Measurements from ENCODE around the gene KATNA1. TPM values are rescaled to one million over a fixed set of nuclear protein-coding genes. Genes with fewer than 3 reads are reported as not detected.
A peak's percentile ranks its signal among the peaks of the same experiment; 100 is the strongest.

The KATNA1 gene
- total RNA-seq, 1 experiment from 2014 or later, result 21.3 TPM

- in situ Hi-C loops (cut with HindIII; ENCODE audit: low pct_unique_long_range_greater_than_20kb, low sequenced_read_pairs), result no loop called here
- peak; percentile 14 for DNase-seq (ENCODE audit: low read depth)
Measured at GRCh38 chr6:149560736-149561135, 87.8 kb downstream of the KATNA1 start.

GRCh38 chr6:149559389-149559788 is 89.1 kb downstream of the KATNA1 start:
- DNase-seq (ENCODE audit: low read depth), result no peak
- in situ Hi-C loops (cut with HindIII; ENCODE audit: low pct_unique_long_range_greater_than_20kb, low sequenced_read_pairs), result no loop called here

GRCh38 chr6:149558029-149558428 is 90.5 kb downstream of the KATNA1 start:
- in situ Hi-C loops (cut with HindIII; ENCODE audit: low pct_unique_long_range_greater_than_20kb, low sequenced_read_pairs), result no loop called here
- DNase-seq (ENCODE audit: low read depth), result no peak

GRCh38 chr6:149551920-149552319 is 96.6 kb downstream of the KATNA1 start:
- DNase-seq (ENCODE audit: low read depth), result no peak
- in situ Hi-C loops (cut with HindIII; ENCODE audit: low pct_unique_long_range_greater_than_20kb, low sequenced_read_pairs), result no loop called here

GRCh38 chr6:149545754-149546471 is 102.6 kb downstream of the KATNA1 start, which contains the start of gene PPIL4:
Gene PPIL4, minus strand, starts transcription at chr6:149546043. Its CDS starts 38 bp downstream, at chr6:149546005.
- in situ Hi-C loops (cut with HindIII; ENCODE audit: low pct_unique_long_range_greater_than_20kb, low sequenced_read_pairs), result no loop called here
- peak; percentile 94 for DNase-seq (ENCODE audit: low read depth)

GRCh38 chr6:149545258-149545753 is 103.2 kb downstream of the KATNA1 start:
- peak; percentile 59 for DNase-seq (ENCODE audit: low read depth)
- in situ Hi-C loops (cut with HindIII; ENCODE audit: low pct_unique_long_range_greater_than_20kb, low sequenced_read_pairs), result no loop called here

Other genes with a start within 250 kb of the KATNA1 start
- not detected in 2 replicates for gene SUMO4, start 248.5 kb downstream of the KATNA1 start, total RNA-seq (2014; rRNA removed; shearing (Covaris generic); ENCODE audit: low replicate concordance)
- 0.30 TPM in 1 of 2 replicates, not detected in the other for gene ZC3H12D, start 163.7 kb downstream of the KATNA1 start, total RNA-seq (2014; rRNA removed; shearing (Covaris generic); ENCODE audit: low replicate concordance)
- 24.2 and 40.2 TPM in 2 replicates for gene PPIL4, start 102.7 kb downstream of the KATNA1 start, total RNA-seq (2014; rRNA removed; shearing (Covaris generic); ENCODE audit: low replicate concordance)
- 56.2 and 71.1 TPM in 2 replicates for gene GINM1, start 82.3 kb downstream of the KATNA1 start, total RNA-seq (2014; rRNA removed; shearing (Covaris generic); ENCODE audit: low replicate concordance)
- gene LATS1, start 69.4 kb upstream of the KATNA1 start, total RNA-seq (2014; rRNA removed; shearing (Covaris generic); ENCODE audit: low replicate concordance), result 5.5 TPM in 2 replicates
- gene NUP43, start 97.8 kb upstream of the KATNA1 start, total RNA-seq (2014; rRNA removed; shearing (Covaris generic); ENCODE audit: low replicate concordance), result 18.9 and 28.2 TPM in 2 replicates
- gene PCMT1, start 101.0 kb upstream of the KATNA1 start, total RNA-seq (2014; rRNA removed; shearing (Covaris generic); ENCODE audit: low replicate concordance), result 67.4 and 85.4 TPM in 2 replicates
- gene LRP11, start 215.6 kb upstream of the KATNA1 start, total RNA-seq (2014; rRNA removed; shearing (Covaris generic); ENCODE audit: low replicate concordance), result 18.8 and 23.2 TPM in 2 replicates
- not detected in 2 replicates for gene RAET1E, start 249.4 kb upstream of the KATNA1 start, total RNA-seq (2014; rRNA removed; shearing (Covaris generic); ENCODE audit: low replicate concordance)

Data from Caki2 (cell line).